Nephron progenitor cell (in vitro differentiated cells): ENCODE measurements around the gene PSMA7.
A peak's percentile ranks its signal among the peaks of the same experiment; 100 is the strongest.

Source experiments
- DNase-seq: peaks from one replicate; pipeline ENCODE4 v3.0.0; 2021
- H3K27ac Mint-ChIP-seq: 2 replicates; pipeline ENCODE4 v1.8.0; 2021; ENCODE audit warnings: mild to moderate bottlenecking, moderate library complexity, mixed read lengths
- H3K27me3 Mint-ChIP-seq: 2 replicates; pipeline ENCODE4 v1.8.0; 2021; ENCODE audit warnings: mild to moderate bottlenecking, low read depth, mixed read lengths; ENCODE audit not compliant: poor library complexity
- H3K36me3 Mint-ChIP-seq: 2 replicates; pipeline ENCODE4 v1.8.0; 2021; ENCODE audit warnings: low read depth, mixed read lengths
- H3K4me1 Mint-ChIP-seq: 2 replicates; pipeline ENCODE4 v1.8.0; 2021; ENCODE audit warnings: mixed read lengths
- H3K4me3 Mint-ChIP-seq: 2 replicates; pipeline ENCODE4 v1.8.0; 2021; ENCODE audit warnings: mild to moderate bottlenecking, moderate library complexity, mixed read lengths
- H3K9me3 Mint-ChIP-seq: 2 replicates; pipeline ENCODE4 v1.8.0; 2021; ENCODE audit warnings: mild to moderate bottlenecking, moderate library complexity, mixed read lengths
- CTCF ChIP-seq: fragments of 200-600 bp; sonication (generic); IDR thresholded peaks from 2 replicates; pipeline ENCODE4 v1.5.0; 2021; ENCODE audit warnings: antibody characterized with exemption

PSMA7 gene

GRCh38 chr20:62178316-62179161, 35.3 kb upstream of the PSMA7 start:
- Mint-ChIP-seq H3K36me3 (peaks cover 26% of the 10 kb centered on the region), H3K9me3 (no peaks in the 10 kb centered on the region), H3K4me3 (no peak overlapping the region), H3K4me1 (peaks cover 10% of the 10 kb centered on the region), H3K27ac (peak overlapping the region; percentile 75), H3K27me3 (peaks cover 11% of the 10 kb centered on the region)
- no peak for DNase-seq
- no peak for TF ChIP-seq CTCF

DNA sequence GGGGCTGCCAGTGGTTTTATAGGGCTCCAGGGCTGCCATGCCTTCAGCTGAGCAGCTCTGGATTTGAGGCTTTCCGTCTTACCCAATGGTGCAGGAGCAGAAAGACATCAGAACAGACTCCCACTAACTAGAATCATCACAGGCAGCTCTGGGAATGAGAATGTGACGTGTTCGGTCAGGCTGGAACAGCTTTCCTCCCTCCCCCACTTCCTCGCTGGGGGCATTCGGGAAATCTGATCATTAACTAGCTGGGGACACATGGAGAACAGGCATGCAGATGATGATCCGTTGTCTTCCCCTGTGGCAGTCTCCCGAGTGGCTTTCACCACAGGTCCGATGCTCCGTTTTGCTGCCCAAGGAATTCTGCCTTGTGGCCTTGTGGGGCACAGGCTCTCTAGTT, 34.1 kb upstream of the PSMA7 start:
- H3K36me3 Mint-ChIP-seq, result peaks cover 26% of the 10 kb centered on the region
- H3K27me3 Mint-ChIP-seq, result peaks cover 10% of the 10 kb centered on the region
- no peak for TF ChIP-seq CTCF
- no peak overlapping the region for H3K27ac Mint-ChIP-seq
- H3K9me3 Mint-ChIP-seq, result no peaks in the 10 kb centered on the region
- DNase-seq, result no peak
- peaks cover 8% of the 10 kb centered on the region for H3K4me1 Mint-ChIP-seq
- no peak overlapping the region for H3K4me3 Mint-ChIP-seq

GRCh38 chr20:62176866-62177265, 33.7 kb upstream of the PSMA7 start:
- Mint-ChIP-seq H3K4me3 (no peak overlapping the region), H3K4me1 (peaks cover 4% of the 10 kb centered on the region), H3K27me3 (peaks cover 9% of the 10 kb centered on the region), H3K27ac (no peak overlapping the region), H3K36me3 (peaks cover 26% of the 10 kb centered on the region), H3K9me3 (no peaks in the 10 kb centered on the region)
- DNase-seq, result no peak
- TF ChIP-seq CTCF, result no peak

DNA sequence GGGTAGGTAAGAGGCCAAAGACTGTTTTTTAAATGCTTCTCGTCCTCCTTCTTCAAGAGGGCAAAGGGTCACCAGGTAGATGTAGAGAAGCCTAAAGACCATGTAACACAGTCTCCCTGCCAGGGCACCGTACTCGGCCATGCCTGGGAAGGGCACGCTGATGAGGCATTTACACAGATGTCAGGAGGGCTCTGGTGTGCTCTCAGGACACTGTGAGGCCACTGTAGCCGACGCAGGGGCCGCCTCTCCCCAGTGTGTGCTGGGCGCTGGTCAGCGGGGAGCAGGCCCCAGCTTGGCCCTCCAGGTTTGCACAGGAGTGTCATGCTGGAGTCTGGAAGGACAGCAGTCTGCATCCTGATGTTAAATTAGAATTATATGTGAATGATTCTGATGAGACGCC, 32.5 kb upstream of the PSMA7 start:
- H3K27ac Mint-ChIP-seq, result no peak overlapping the region
- no peak overlapping the region for H3K4me3 Mint-ChIP-seq
- TF ChIP-seq CTCF, result no peak
- peaks cover 26% of the 10 kb centered on the region for H3K36me3 Mint-ChIP-seq
- DNase-seq, result no peak
- peaks cover 9% of the 10 kb centered on the region for H3K27me3 Mint-ChIP-seq
- no peaks in the 10 kb centered on the region for H3K4me1 Mint-ChIP-seq
- H3K9me3 Mint-ChIP-seq, result no peaks in the 10 kb centered on the region

GRCh38 chr20:62174870-62175624, 31.9 kb upstream of the PSMA7 start:
- peaks cover 26% of the 10 kb centered on the region for H3K36me3 Mint-ChIP-seq
- no peak for DNase-seq
- H3K4me3 Mint-ChIP-seq, result no peak overlapping the region
- H3K4me1 Mint-ChIP-seq, result no peaks in the 10 kb centered on the region
- H3K27ac Mint-ChIP-seq, result peak overlapping the region; percentile 67
- H3K9me3 Mint-ChIP-seq, result no peaks in the 10 kb centered on the region
- TF ChIP-seq CTCF, result no peak
- H3K27me3 Mint-ChIP-seq, result peaks cover 9% of the 10 kb centered on the region
